H7 (cell line): Measurements from ENCODE around the gene SLC19A2. TPM values are rescaled to one million over a fixed set of nuclear protein-coding genes. Genes with fewer than 3 reads are reported as not detected.
"Not testable (repeated sequence)": the region's sequence is repeated elsewhere in the genome, so short reads cannot be mapped to it uniquely, and the experiment has no call there.

ENCODE experiments used
- DNase-seq: peaks from one replicate; pipeline ENCODE4 v3.0.0; 2012
- H3K27me3 ChIP-seq: 2 replicates; pipeline ENCODE4 v1.6.0; 2011; ENCODE audit warnings: mild to moderate bottlenecking, low read length; ENCODE audit not compliant: control insufficient read depth, insufficient read depth
- H3K36me3 ChIP-seq: replicated peaks from 2 replicates; pipeline ENCODE4 v1.5.1; 2011; ENCODE audit warnings: low read length; ENCODE audit not compliant: control insufficient read depth, insufficient read depth
- H3K4me3 ChIP-seq: 2 replicates; pipeline ENCODE4 v1.5.1; 2011; ENCODE audit warnings: low read depth, mild to moderate bottlenecking, control low read depth, low read length, moderate library complexity; ENCODE audit not compliant: insufficient read depth
- total RNA-seq: library from RNA; depleted of rRNA; stranded (reverse); fragments of >200 nt; shearing (Covaris generic); gene quantifications from 2 replicates; pipeline ENCODE4 v1.2.3, GENCODE V29; 2014; rRNA removed

Gene SLC19A2
- 28.9 and 34.8 TPM in 2 replicates for total RNA-seq

GRCh38 chr1:169485431-169486280 is at the start of gene SLC19A2:
Gene SLC19A2, minus strand, starts transcription at chr1:169485944. Its CDS starts 178 bp downstream, at chr1:169485766.
- Histone ChIP-seq H3K36me3 (no peaks in the 10 kb centered on the region), H3K4me3 (peak within 1 kb of the TSS; percentile 66), H3K27me3 (no peaks in the 10 kb centered on the region)
- peak; percentile 96 for DNase-seq

- DNase-seq: no peak
- no peak overlapping the region for H3K4me3 ChIP-seq
- H3K36me3 ChIP-seq: no peaks in the 10 kb centered on the region
- H3K27me3 ChIP-seq: no peaks in the 10 kb centered on the region
These were observed 48.9 kb upstream of the SLC19A2 start for GRCh38 chr1:169534653-169535052.

- not testable (repeated sequence) for H3K27me3 ChIP-seq, H3K4me3 ChIP-seq, DNase-seq, H3K36me3 ChIP-seq
These were observed 47.9 kb upstream of the SLC19A2 start for GRCh38 chr1:169533528-169534190.

GRCh38 chr1:169530448-169530847 is 44.7 kb upstream of the SLC19A2 start:
- no peaks in the 10 kb centered on the region for H3K27me3 ChIP-seq
- DNase-seq: no peak
- H3K4me3 ChIP-seq: no peak overlapping the region
- no peaks in the 10 kb centered on the region for H3K36me3 ChIP-seq

GRCh38 chr1:169529068-169529642 is 43.4 kb upstream of the SLC19A2 start:
- Histone ChIP-seq H3K36me3 (no peaks in the 10 kb centered on the region), H3K4me3 (no peak overlapping the region), H3K27me3 (no peaks in the 10 kb centered on the region)
- DNase-seq: peak; percentile 19

GRCh38 chr1:169528215-169529067 is 42.7 kb upstream of the SLC19A2 start:
- Histone ChIP-seq H3K4me3 (no peak overlapping the region), H3K36me3 (no peaks in the 10 kb centered on the region)
- no peak for DNase-seq

GRCh38 chr1:169527451-169528214 is 41.9 kb upstream of the SLC19A2 start:
- Histone ChIP-seq H3K4me3 (no peak overlapping the region), H3K36me3 (no peaks in the 10 kb centered on the region), H3K27me3 (no peaks in the 10 kb centered on the region)
- DNase-seq: no peak

More at GRCh38 chr1:169528215-169529067, 42.7 kb upstream of the SLC19A2 start:
- H3K27me3 ChIP-seq: no peaks in the 10 kb centered on the region

- Histone ChIP-seq H3K4me3 (no peak overlapping the region), H3K36me3 (no peaks in the 10 kb centered on the region), H3K27me3 (no peaks in the 10 kb centered on the region)
- DNase-seq: no peak
These were observed 41.3 kb upstream of the SLC19A2 start for GRCh38 chr1:169527001-169527400.

GRCh38 chr1:169526120-169526832 is 40.5 kb upstream of the SLC19A2 start:
- Histone ChIP-seq H3K27me3 (no peaks in the 10 kb centered on the region), H3K4me3 (no peak overlapping the region), H3K36me3 (no peaks in the 10 kb centered on the region)
- DNase-seq: no peak

- H3K36me3 ChIP-seq: no peaks in the 10 kb centered on the region
- no peak overlapping the region for H3K4me3 ChIP-seq
- H3K27me3 ChIP-seq: no peaks in the 10 kb centered on the region
- no peak for DNase-seq
These were observed 39.6 kb upstream of the SLC19A2 start for GRCh38 chr1:169525391-169525790.

GRCh38 chr1:169523904-169524303 is 38.2 kb upstream of the SLC19A2 start:
- Histone ChIP-seq H3K27me3 (no peaks in the 10 kb centered on the region), H3K4me3 (no peak overlapping the region), H3K36me3 (no peaks in the 10 kb centered on the region)
- DNase-seq: no peak

GRCh38 chr1:169521226-169521625 is 35.5 kb upstream of the SLC19A2 start:
- Histone ChIP-seq H3K4me3 (no peak overlapping the region), H3K36me3 (no peaks in the 10 kb centered on the region), H3K27me3 (no peaks in the 10 kb centered on the region)
- DNase-seq: no peak

- no peaks in the 10 kb centered on the region for H3K36me3 ChIP-seq
- no peak for DNase-seq
- H3K27me3 ChIP-seq: no peaks in the 10 kb centered on the region
- H3K4me3 ChIP-seq: no peak overlapping the region
These were observed 31.9 kb upstream of the SLC19A2 start for GRCh38 chr1:169517558-169518186.
